Measurements from ENCODE around the gene ERCC4.

ERCC4 gene

GRCh38 chr16:13931845-13932244, 11.9 kb downstream of the ERCC4 start:
- Mint-ChIP-seq H3K4me3 (no peak overlapping the region), H3K27ac (no peak overlapping the region), H3K9me3 (no peaks in the 10 kb centered on the region), H3K36me3 (ENCODE audit: low read depth) (peaks cover 54% of the 10 kb centered on the region), H3K4me1 (peaks cover 9% of the 10 kb centered on the region), H3K27me3 (ENCODE audit: low read depth) (no peaks in the 10 kb centered on the region)
- TF ChIP-seq CTCF (IDR thresholded peaks at IDR 0.05; ENCODE audit: unreplicated experiment in 3 of 3), result no peak

GRCh38 chr16:13935408-13935807, 15.5 kb downstream of the ERCC4 start:
- H3K4me1 Mint-ChIP-seq, result peaks cover 26% of the 10 kb centered on the region
- peak overlapping the region in 2 of 3 experiments; percentile 95 to 96 for H3K27ac Mint-ChIP-seq
- H3K27me3 Mint-ChIP-seq (ENCODE audit: low read depth), result no peaks in the 10 kb centered on the region
- H3K36me3 Mint-ChIP-seq (ENCODE audit: low read depth), result peaks cover 70% of the 10 kb centered on the region
- no peaks in the 10 kb centered on the region for H3K9me3 Mint-ChIP-seq
- no peak overlapping the region for H3K4me3 Mint-ChIP-seq
- peak; percentile 39 to 51 (median 43) for TF ChIP-seq CTCF (IDR thresholded peaks at IDR 0.05; ENCODE audit: unreplicated experiment in 3 of 3)

- Mint-ChIP-seq H3K4me3 (peak overlapping the region in 1 of 3 experiments; percentile 9), H3K27me3 (ENCODE audit: low read depth) (no peaks in the 10 kb centered on the region), H3K9me3 (no peaks in the 10 kb centered on the region), H3K4me1 (peaks cover 34% of the 10 kb centered on the region), H3K36me3 (ENCODE audit: low read depth) (peaks cover 68% of the 10 kb centered on the region), H3K27ac (peak overlapping the region; percentile 32 to 96 (median 95))
- no peak for TF ChIP-seq CTCF (IDR thresholded peaks at IDR 0.05; ENCODE audit: unreplicated experiment in 3 of 3)
These were observed 16.2 kb downstream of the ERCC4 start for GRCh38 chr16:13936155-13936554.

GRCh38 chr16:13936596-13937081, 16.7 kb downstream of the ERCC4 start:
- Mint-ChIP-seq H3K4me1 (peaks cover 36% of the 10 kb centered on the region), H3K4me3 (peak overlapping the region in 1 of 3 experiments; percentile 9), H3K36me3 (ENCODE audit: low read depth) (peaks cover 70% of the 10 kb centered on the region), H3K9me3 (no peaks in the 10 kb centered on the region), H3K27ac (peak overlapping the region; percentile 32 to 96 (median 95)), H3K27me3 (ENCODE audit: low read depth) (no peaks in the 10 kb centered on the region)
- no peak for TF ChIP-seq CTCF (IDR thresholded peaks at IDR 0.05; ENCODE audit: unreplicated experiment in 3 of 3)

- no peaks in the 10 kb centered on the region for H3K9me3 Mint-ChIP-seq
- no peak overlapping the region for H3K4me3 Mint-ChIP-seq
- H3K4me1 Mint-ChIP-seq, result peaks cover 36% of the 10 kb centered on the region
- H3K27me3 Mint-ChIP-seq (ENCODE audit: low read depth), result no peaks in the 10 kb centered on the region
- peak overlapping the region in 2 of 3 experiments; percentile 74 to 96 for H3K27ac Mint-ChIP-seq
- TF ChIP-seq CTCF (IDR thresholded peaks at IDR 0.05; ENCODE audit: unreplicated experiment in 3 of 3), result no peak
- peaks cover 64% of the 10 kb centered on the region for H3K36me3 Mint-ChIP-seq (ENCODE audit: low read depth)
These were observed 17.5 kb downstream of the ERCC4 start for GRCh38 chr16:13937411-13937810.

- H3K27ac Mint-ChIP-seq, result peak overlapping the region in 1 of 3 experiments; percentile 96
- no peak overlapping the region for H3K4me3 Mint-ChIP-seq
- no peaks in the 10 kb centered on the region for H3K9me3 Mint-ChIP-seq
- no peaks in the 10 kb centered on the region for H3K27me3 Mint-ChIP-seq (ENCODE audit: low read depth)
- no peak for TF ChIP-seq CTCF (IDR thresholded peaks at IDR 0.05; ENCODE audit: unreplicated experiment in 3 of 3)
- H3K36me3 Mint-ChIP-seq (ENCODE audit: low read depth), result peaks cover 67% of the 10 kb centered on the region
- peaks cover 36% of the 10 kb centered on the region for H3K4me1 Mint-ChIP-seq
These were observed 18.5 kb downstream of the ERCC4 start for GRCh38 chr16:13938480-13938879.

Data from nephron (organoid).